Measurements from ENCODE around the gene LSAMP.

- TF ChIP-seq CTCF (conservative IDR thresholded peaks at IDR 0.05; ENCODE audit: low read length) (no peak), EZH2phosphoT487 (IDR thresholded peaks at IDR 0.05; ENCODE audit: borderline replicate concordance) (no peak)
Observed at GRCh38 chr3:115875460-115875859, 569.8 kb downstream of the LSAMP start.
